Measurements from ENCODE around the gene PGAP3. TPM values are rescaled to one million over a fixed set of nuclear protein-coding genes. Genes with fewer than 3 reads are reported as not detected.
A peak's percentile ranks its signal among the peaks of the same experiment; 100 is the strongest.

Gene PGAP3
- total RNA-seq, 2 experiments from 2014 or later: 27.0 to 30.6 TPM

GRCh38 chr17:39671651-39672521, 16.0 kb downstream of the PGAP3 start:
- H3K9me3 Mint-ChIP-seq: no peaks in the 10 kb centered on the region
- ChIA-PET POLR2A (no interaction called here), CTCF (interaction anchor here (0.9 to 2.5 kb wide), 9 partner anchors 16 to 58 kb away, joined by 3 to 12 read pairs (median 4); partner anchors contain the start of genes MIEN1 and PGAP3)
- H3K4me1 Mint-ChIP-seq: peaks cover 23% of the 10 kb centered on the region
- no peak for DNase-seq
- peak overlapping the region; percentile 39 for H3K27ac Mint-ChIP-seq
- peaks cover 2% of the 10 kb centered on the region for H3K36me3 Mint-ChIP-seq (ENCODE audit: low read depth)
- no peak overlapping the region for H3K4me3 Mint-ChIP-seq
- H3K27me3 Mint-ChIP-seq: peaks cover 18% of the 10 kb centered on the region

- Mint-ChIP-seq H3K4me1 (peaks cover 12% of the 10 kb centered on the region), H3K4me3 (no peak overlapping the region), H3K36me3 (ENCODE audit: low read depth) (no peaks in the 10 kb centered on the region), H3K9me3 (no peaks in the 10 kb centered on the region), H3K27ac (no peak overlapping the region), H3K27me3 (peaks cover 26% of the 10 kb centered on the region)
- CTCF ChIA-PET: interaction anchor here (0.6 to 3.0 kb wide), 9 partner anchors 9 to 700 kb away, joined by 3 to 14 read pairs (median 3); partner anchors contain the start of gene MIEN1
- POLR2A ChIA-PET: interaction anchor here (0.8 kb wide), 1 partner anchor 16 kb away, joined by 3 read pairs; no protein-coding TSS in a partner anchor
- no peak for DNase-seq
Observed at GRCh38 chr17:39670746-39671145, 17.1 kb downstream of the PGAP3 start.

- DNase-seq: no peak
- ChIA-PET CTCF (interaction anchor here (0.8 to 3.0 kb wide), 8 partner anchors 7 to 100 kb away, joined by 3 to 14 read pairs (median 4); partner anchors contain the start of gene MIEN1), POLR2A (interaction anchor here (0.8 kb wide), 1 partner anchor 15 kb away, joined by 3 read pairs; no protein-coding TSS in a partner anchor)
- Mint-ChIP-seq H3K27ac (no peak overlapping the region), H3K4me3 (no peak overlapping the region), H3K4me1 (peaks cover 6% of the 10 kb centered on the region), H3K36me3 (ENCODE audit: low read depth) (no peaks in the 10 kb centered on the region), H3K9me3 (no peaks in the 10 kb centered on the region), H3K27me3 (peaks cover 28% of the 10 kb centered on the region)
Observed at GRCh38 chr17:39669897-39670735, 17.7 kb downstream of the PGAP3 start.

GRCh38 chr17:39667945-39668924, 19.6 kb downstream of the PGAP3 start, which contains the start of gene PNMT:
Gene PNMT (plus strand): TSS chr17:39668453. CDS start chr17:39668476, 23 bp downstream.
- Mint-ChIP-seq H3K27me3 (peaks cover 28% of the 10 kb centered on the region), H3K9me3 (no peaks in the 10 kb centered on the region), H3K27ac (peak within 1 kb of the TSS; percentile 81), H3K4me1 (peaks cover 5% of the 10 kb centered on the region), H3K4me3 (no peak within 1 kb of the TSS), H3K36me3 (ENCODE audit: low read depth) (no peaks in the 10 kb centered on the region)
- POLR2A ChIA-PET: interaction anchor here (0.5 to 0.6 kb wide), 3 partner anchors 10 to 46 kb away, joined by 3 to 4 read pairs (median 4); no protein-coding TSS in a partner anchor
- CTCF ChIA-PET: interaction anchor here (0.5 to 3.0 kb wide), 13 partner anchors 9 to 612 kb away, joined by 3 to 14 read pairs (median 3); no protein-coding TSS in a partner anchor
- DNase-seq: peak; percentile 72

- no peaks in the 10 kb centered on the region for H3K36me3 Mint-ChIP-seq (ENCODE audit: low read depth)
- H3K4me3 Mint-ChIP-seq: no peak overlapping the region
- H3K27ac Mint-ChIP-seq: no peak overlapping the region
- H3K4me1 Mint-ChIP-seq: peaks cover 5% of the 10 kb centered on the region
- peaks cover 28% of the 10 kb centered on the region for H3K27me3 Mint-ChIP-seq
- DNase-seq: no peak
- ChIA-PET CTCF (interaction anchor here (1.3 to 3.0 kb wide), 4 partner anchors 8 to 61 kb away, joined by 3 to 22 read pairs (median 8); no protein-coding TSS in a partner anchor), POLR2A (no interaction called here)
- no peaks in the 10 kb centered on the region for H3K9me3 Mint-ChIP-seq
Observed at GRCh38 chr17:39667262-39667944, 20.5 kb downstream of the PGAP3 start.

- POLR2A ChIA-PET: no interaction called here
Observed at GRCh38 chr17:39666601-39667261, 21.1 kb downstream of the PGAP3 start.

GRCh38 chr17:39666231-39666600, 21.6 kb downstream of the PGAP3 start:
- H3K36me3 Mint-ChIP-seq (ENCODE audit: low read depth): peaks cover 5% of the 10 kb centered on the region
- DNase-seq: no peak
- CTCF ChIA-PET: interaction anchor here (0.7 to 3.0 kb wide), 9 partner anchors 9 to 62 kb away, joined by 3 to 22 read pairs (median 3); partner anchors contain the start of gene PGAP3
- H3K27ac Mint-ChIP-seq: peak overlapping the region; percentile 19
- H3K27me3 Mint-ChIP-seq: peaks cover 28% of the 10 kb centered on the region
- H3K9me3 Mint-ChIP-seq: no peaks in the 10 kb centered on the region
- no peak overlapping the region for H3K4me3 Mint-ChIP-seq
- H3K4me1 Mint-ChIP-seq: peaks cover 5% of the 10 kb centered on the region
- POLR2A ChIA-PET: interaction anchor here (0.5 kb wide), 1 partner anchor 15 kb away, joined by 3 read pairs; no protein-coding TSS in a partner anchor

More at GRCh38 chr17:39666601-39667261, 21.1 kb downstream of the PGAP3 start:
- Mint-ChIP-seq H3K36me3 (ENCODE audit: low read depth) (no peaks in the 10 kb centered on the region), H3K4me1 (peaks cover 5% of the 10 kb centered on the region), H3K27me3 (peaks cover 28% of the 10 kb centered on the region), H3K9me3 (no peaks in the 10 kb centered on the region), H3K27ac (no peak overlapping the region), H3K4me3 (no peak overlapping the region)
- DNase-seq: no peak
- CTCF ChIA-PET: interaction anchor here (0.7 to 3.0 kb wide), 8 partner anchors 8 to 61 kb away, joined by 3 to 22 read pairs (median 4); partner anchors contain the start of gene PGAP3

- peaks cover 5% of the 10 kb centered on the region for H3K4me1 Mint-ChIP-seq
- peaks cover 28% of the 10 kb centered on the region for H3K27me3 Mint-ChIP-seq
- H3K36me3 Mint-ChIP-seq (ENCODE audit: low read depth): peaks cover 7% of the 10 kb centered on the region
- H3K27ac Mint-ChIP-seq: no peak overlapping the region
- H3K9me3 Mint-ChIP-seq: no peaks in the 10 kb centered on the region
- H3K4me3 Mint-ChIP-seq: no peak overlapping the region
- CTCF ChIA-PET: interaction anchor here (0.5 to 3.0 kb wide), 8 partner anchors 9 to 73 kb away, joined by 3 to 22 read pairs (median 3); partner anchors contain the start of gene PGAP3
- DNase-seq: no peak
- POLR2A ChIA-PET: interaction anchor here (0.5 kb wide), 1 partner anchor 16 kb away, joined by 3 read pairs; no protein-coding TSS in a partner anchor
Observed at GRCh38 chr17:39665642-39666224, 22.1 kb downstream of the PGAP3 start.

- no peak for DNase-seq
- Mint-ChIP-seq H3K36me3 (ENCODE audit: low read depth) (peaks cover 8% of the 10 kb centered on the region), H3K4me3 (no peak within 1 kb of the TSS), H3K9me3 (no peaks in the 10 kb centered on the region), H3K27me3 (peaks cover 24% of the 10 kb centered on the region), H3K27ac (peak within 1 kb of the TSS; percentile 19), H3K4me1 (peaks cover 6% of the 10 kb centered on the region)
- CTCF ChIA-PET: interaction anchor here (0.5 to 3.0 kb wide), 4 partner anchors 10 to 72 kb away, joined by 3 to 22 read pairs (median 6); no protein-coding TSS in a partner anchor
- POLR2A ChIA-PET: no interaction called here
Observed at GRCh38 chr17:39664581-39665561, 23.0 kb downstream of the PGAP3 start, which contains the start of gene TCAP. Gene TCAP (plus strand): TSS chr17:39665349. CDS start chr17:39665360, 11 bp downstream.

All from activated CD4-positive, alpha-beta T cell treated with anti-CD3 and anti-CD28 coated beads, Interleukin-2, amount 10 ng/mL, durations not matched to agents 7 days and 5 days (primary cell).